Embryonic facial prominence (tissue), 1 donor: ENCODE measurements around the gene OR6K2.
"Not testable (repeated sequence)": the region's sequence is repeated elsewhere in the genome, so short reads cannot be mapped to it uniquely, and the experiment has no call there.

ENCODE experiments used
- DNase-seq: peaks from one replicate; pipeline ENCODE4 v3.0.0-alpha.2; 2016; ENCODE audit errors: extremely low spot score

Gene OR6K2

GRCh38 chr1:158700552-158700951, at the start of gene OR6K2:
TSS of gene OR6K2 (minus strand) at chr1:158700652. CDS start at chr1:158700652, 0 bp downstream.
- no peak for DNase-seq

- no peak for DNase-seq
Measured at GRCh38 chr1:158735848-158736247, 35.4 kb upstream of the OR6K2 start.

GRCh38 chr1:158732524-158732923, 32.1 kb upstream of the OR6K2 start:
- no peak for DNase-seq

- no peak for DNase-seq
Measured at GRCh38 chr1:158731707-158732106, 31.3 kb upstream of the OR6K2 start.

- DNase-seq = no peak
Measured at GRCh38 chr1:158730453-158730852, 30.0 kb upstream of the OR6K2 start.

- DNase-seq = no peak
Measured at GRCh38 chr1:158728510-158729225, 28.2 kb upstream of the OR6K2 start.

GRCh38 chr1:158724442-158724841, 24.0 kb upstream of the OR6K2 start:
- DNase-seq = no peak

GRCh38 chr1:158720620-158721019, 20.2 kb upstream of the OR6K2 start, which contains the start of gene OR6K3:
TSS of gene OR6K3 (minus strand) at chr1:158720720. CDS start at chr1:158718115, 2,605 bp downstream.
- DNase-seq = no peak

- DNase-seq = no peak
Measured at GRCh38 chr1:158719664-158720063, 19.2 kb upstream of the OR6K2 start.

GRCh38 chr1:158717344-158717743, 16.9 kb upstream of the OR6K2 start:
- DNase-seq = no peak

GRCh38 chr1:158716335-158716734, 15.9 kb upstream of the OR6K2 start:
- no peak for DNase-seq

GRCh38 chr1:158714754-158715153, 14.3 kb upstream of the OR6K2 start:
- DNase-seq = no peak

- no peak for DNase-seq
Measured at GRCh38 chr1:158711098-158711497, 10.6 kb upstream of the OR6K2 start.

GRCh38 chr1:158706096-158706495, 5.6 kb upstream of the OR6K2 start:
- no peak for DNase-seq

GRCh38 chr1:158694596-158694995, 5.9 kb downstream of the OR6K2 start:
- DNase-seq = no peak

- no peak for DNase-seq
Measured at GRCh38 chr1:158692356-158692755, 8.1 kb downstream of the OR6K2 start.

- no peak for DNase-seq
Measured at GRCh38 chr1:158691907-158692306, 8.5 kb downstream of the OR6K2 start.

GRCh38 chr1:158691149-158691548, 9.3 kb downstream of the OR6K2 start:
- DNase-seq = not testable (repeated sequence)

- no peak for DNase-seq
Measured at GRCh38 chr1:158689875-158690274, 10.6 kb downstream of the OR6K2 start.

- no peak for DNase-seq
Measured at GRCh38 chr1:158689110-158689509, 11.3 kb downstream of the OR6K2 start.

- DNase-seq = not testable (repeated sequence)
Measured at GRCh38 chr1:158688343-158688742, 12.1 kb downstream of the OR6K2 start.

- no peak for DNase-seq
Measured at GRCh38 chr1:158687037-158687436, 13.4 kb downstream of the OR6K2 start.

GRCh38 chr1:158686111-158687009, 14.1 kb downstream of the OR6K2 start, which contains the start of gene SPTA1:
TSS of gene SPTA1 (minus strand) at chr1:158686715. CDS start at chr1:158686517, 198 bp downstream.
- DNase-seq = no peak
